SK-N-SH (cell line): ENCODE measurements around the gene FANCI.

Experiments used
- GABPA ChIP-seq: IDR thresholded peaks from 2 replicates; pipeline ENCODE4 v1.4.0; 2012; ENCODE audit warnings: low read depth, mild to moderate bottlenecking
- JUND ChIP-seq: IDR thresholded peaks from 2 replicates; pipeline ENCODE4 v1.4.0; 2012
- POLR2AphosphoS5 ChIP-seq: IDR thresholded peaks from 2 replicates; pipeline ENCODE4 v1.6.1; 2012; ENCODE audit warnings: low read depth, low read length
- RAD21 ChIP-seq: IDR thresholded peaks from 2 replicates; pipeline ENCODE4 v1.6.1; 2012; ENCODE audit warnings: mild to moderate bottlenecking, low read length
- RCOR1 ChIP-seq: fragments of 150-350 bp; IDR thresholded peaks from 2 replicates; pipeline ENCODE4 v1.6.1; 2017; ENCODE audit warnings: antibody characterized with exemption, low read length
- SMC3 ChIP-seq: IDR thresholded peaks from 2 replicates; pipeline ENCODE4 v1.6.1; 2012; ENCODE audit warnings: low read depth, low read length, improper control_type of control experiment
- TCF12 ChIP-seq: IDR thresholded peaks from 2 replicates; pipeline ENCODE4 v1.4.0; 2012
- YY1 ChIP-seq: IDR thresholded peaks from 2 replicates; pipeline ENCODE4 v1.4.0; 2012; ENCODE audit warnings: low read depth, mild to moderate bottlenecking
- TF ChIP-seq, protein P1 (sequence below): fragments of 200-600 bp; sonication (generic); IDR thresholded peaks from 2 replicates; pipeline ENCODE4 v1.6.1; 2017; ENCODE audit warnings: antibody characterized with exemption, mild to moderate bottlenecking, moderate library complexity
- TF ChIP-seq, protein P2 (sequence below): IDR thresholded peaks from 2 replicates; pipeline ENCODE4 v1.4.0; 2012; ENCODE audit warnings: low read depth
- TF ChIP-seq, protein P3 (sequence below): fragments of 150-350 bp; IDR thresholded peaks from 2 replicates; pipeline ENCODE4 v1.6.1; 2017; ENCODE audit warnings: antibody characterized with exemption, low read length, low read depth, borderline replicate concordance
- TF ChIP-seq, protein P4 (sequence below): IDR thresholded peaks from 2 replicates; pipeline ENCODE4 v1.4.0; 2012; ENCODE audit warnings: low read depth, borderline replicate concordance
- TF ChIP-seq, protein P5 (sequence below): IDR thresholded peaks from 2 replicates; pipeline ENCODE4 v1.6.1; 2012; ENCODE audit warnings: mild to moderate bottlenecking, low read depth, low read length, moderate library complexity
- TF ChIP-seq, protein P6 (sequence below): fragments of 150-350 bp; IDR thresholded peaks from 2 replicates; pipeline ENCODE4 v1.6.1; 2016; ENCODE audit warnings: mild to moderate bottlenecking, low read depth, low read length

DNA sequence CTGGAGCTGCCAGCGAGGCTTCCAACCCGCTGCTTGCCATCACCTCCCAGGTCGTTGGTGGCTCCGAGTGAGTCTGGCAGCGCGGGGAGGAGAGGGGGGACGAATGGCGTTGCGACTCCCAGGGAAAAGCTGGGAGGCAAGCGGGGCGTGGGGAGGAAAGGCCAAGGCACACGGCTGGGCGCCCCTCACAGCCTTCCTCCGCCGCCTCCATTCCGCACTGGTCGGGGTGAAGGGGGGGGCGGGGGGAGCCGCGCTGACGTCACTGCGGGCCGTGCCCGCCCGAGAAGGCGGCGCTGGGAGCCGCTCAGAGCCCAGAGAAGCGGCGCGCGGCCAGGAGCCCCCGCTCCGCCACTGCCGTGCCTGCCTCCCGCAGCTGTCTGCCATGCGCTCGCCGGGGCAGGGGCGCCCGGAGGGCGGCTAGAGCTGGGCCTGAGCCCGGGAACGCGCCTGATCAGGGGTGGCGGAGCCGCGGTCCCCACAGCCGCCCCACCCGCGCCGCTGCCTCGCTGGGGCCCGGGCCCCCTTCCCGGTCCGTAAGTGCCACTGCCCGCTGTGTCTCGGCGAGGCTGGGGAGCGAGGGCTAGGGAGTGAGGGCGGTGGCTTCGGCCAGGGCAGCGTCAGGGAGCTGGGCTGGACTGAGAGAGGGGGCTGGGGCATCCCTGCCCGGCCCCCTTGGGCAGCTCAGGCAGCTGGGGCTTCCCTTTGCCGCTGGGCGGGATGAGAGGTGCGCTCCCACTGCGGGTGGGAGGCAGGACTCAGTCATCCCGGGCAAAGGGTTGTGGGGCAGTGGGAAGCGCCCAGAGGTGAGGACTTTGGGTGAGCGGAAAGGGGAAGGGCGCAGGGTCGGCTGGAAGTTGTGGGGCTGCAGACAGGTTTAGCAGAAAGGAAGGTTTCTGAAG lies 118.7 kb downstream of the FANCI start:
- no peak for TF ChIP-seq RAD21
- TF ChIP-seq TCF12 = no peak
- TF ChIP-seq, protein P1, sequence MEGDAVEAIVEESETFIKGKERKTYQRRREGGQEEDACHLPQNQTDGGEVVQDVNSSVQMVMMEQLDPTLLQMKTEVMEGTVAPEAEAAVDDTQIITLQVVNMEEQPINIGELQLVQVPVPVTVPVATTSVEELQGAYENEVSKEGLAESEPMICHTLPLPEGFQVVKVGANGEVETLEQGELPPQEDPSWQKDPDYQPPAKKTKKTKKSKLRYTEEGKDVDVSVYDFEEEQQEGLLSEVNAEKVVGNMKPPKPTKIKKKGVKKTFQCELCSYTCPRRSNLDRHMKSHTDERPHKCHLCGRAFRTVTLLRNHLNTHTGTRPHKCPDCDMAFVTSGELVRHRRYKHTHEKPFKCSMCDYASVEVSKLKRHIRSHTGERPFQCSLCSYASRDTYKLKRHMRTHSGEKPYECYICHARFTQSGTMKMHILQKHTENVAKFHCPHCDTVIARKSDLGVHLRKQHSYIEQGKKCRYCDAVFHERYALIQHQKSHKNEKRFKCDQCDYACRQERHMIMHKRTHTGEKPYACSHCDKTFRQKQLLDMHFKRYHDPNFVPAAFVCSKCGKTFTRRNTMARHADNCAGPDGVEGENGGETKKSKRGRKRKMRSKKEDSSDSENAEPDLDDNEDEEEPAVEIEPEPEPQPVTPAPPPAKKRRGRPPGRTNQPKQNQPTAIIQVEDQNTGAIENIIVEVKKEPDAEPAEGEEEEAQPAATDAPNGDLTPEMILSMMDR = no peak
- TF ChIP-seq, protein P2, sequence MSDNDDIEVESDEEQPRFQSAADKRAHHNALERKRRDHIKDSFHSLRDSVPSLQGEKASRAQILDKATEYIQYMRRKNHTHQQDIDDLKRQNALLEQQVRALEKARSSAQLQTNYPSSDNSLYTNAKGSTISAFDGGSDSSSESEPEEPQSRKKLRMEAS = no peak
- no peak for TF ChIP-seq JUND
- TF ChIP-seq, protein P3, sequence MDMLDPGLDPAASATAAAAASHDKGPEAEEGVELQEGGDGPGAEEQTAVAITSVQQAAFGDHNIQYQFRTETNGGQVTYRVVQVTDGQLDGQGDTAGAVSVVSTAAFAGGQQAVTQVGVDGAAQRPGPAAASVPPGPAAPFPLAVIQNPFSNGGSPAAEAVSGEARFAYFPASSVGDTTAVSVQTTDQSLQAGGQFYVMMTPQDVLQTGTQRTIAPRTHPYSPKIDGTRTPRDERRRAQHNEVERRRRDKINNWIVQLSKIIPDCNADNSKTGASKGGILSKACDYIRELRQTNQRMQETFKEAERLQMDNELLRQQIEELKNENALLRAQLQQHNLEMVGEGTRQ = no peak
- TF ChIP-seq, protein P4, sequence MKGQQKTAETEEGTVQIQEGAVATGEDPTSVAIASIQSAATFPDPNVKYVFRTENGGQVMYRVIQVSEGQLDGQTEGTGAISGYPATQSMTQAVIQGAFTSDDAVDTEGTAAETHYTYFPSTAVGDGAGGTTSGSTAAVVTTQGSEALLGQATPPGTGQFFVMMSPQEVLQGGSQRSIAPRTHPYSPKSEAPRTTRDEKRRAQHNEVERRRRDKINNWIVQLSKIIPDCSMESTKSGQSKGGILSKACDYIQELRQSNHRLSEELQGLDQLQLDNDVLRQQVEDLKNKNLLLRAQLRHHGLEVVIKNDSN = no peak
- TF ChIP-seq GABPA = no peak
- TF ChIP-seq POLR2AphosphoS5 = no peak
- no peak for TF ChIP-seq RCOR1
- TF ChIP-seq SMC3 = no peak
- TF ChIP-seq YY1 = no peak
- TF ChIP-seq, protein P5, sequence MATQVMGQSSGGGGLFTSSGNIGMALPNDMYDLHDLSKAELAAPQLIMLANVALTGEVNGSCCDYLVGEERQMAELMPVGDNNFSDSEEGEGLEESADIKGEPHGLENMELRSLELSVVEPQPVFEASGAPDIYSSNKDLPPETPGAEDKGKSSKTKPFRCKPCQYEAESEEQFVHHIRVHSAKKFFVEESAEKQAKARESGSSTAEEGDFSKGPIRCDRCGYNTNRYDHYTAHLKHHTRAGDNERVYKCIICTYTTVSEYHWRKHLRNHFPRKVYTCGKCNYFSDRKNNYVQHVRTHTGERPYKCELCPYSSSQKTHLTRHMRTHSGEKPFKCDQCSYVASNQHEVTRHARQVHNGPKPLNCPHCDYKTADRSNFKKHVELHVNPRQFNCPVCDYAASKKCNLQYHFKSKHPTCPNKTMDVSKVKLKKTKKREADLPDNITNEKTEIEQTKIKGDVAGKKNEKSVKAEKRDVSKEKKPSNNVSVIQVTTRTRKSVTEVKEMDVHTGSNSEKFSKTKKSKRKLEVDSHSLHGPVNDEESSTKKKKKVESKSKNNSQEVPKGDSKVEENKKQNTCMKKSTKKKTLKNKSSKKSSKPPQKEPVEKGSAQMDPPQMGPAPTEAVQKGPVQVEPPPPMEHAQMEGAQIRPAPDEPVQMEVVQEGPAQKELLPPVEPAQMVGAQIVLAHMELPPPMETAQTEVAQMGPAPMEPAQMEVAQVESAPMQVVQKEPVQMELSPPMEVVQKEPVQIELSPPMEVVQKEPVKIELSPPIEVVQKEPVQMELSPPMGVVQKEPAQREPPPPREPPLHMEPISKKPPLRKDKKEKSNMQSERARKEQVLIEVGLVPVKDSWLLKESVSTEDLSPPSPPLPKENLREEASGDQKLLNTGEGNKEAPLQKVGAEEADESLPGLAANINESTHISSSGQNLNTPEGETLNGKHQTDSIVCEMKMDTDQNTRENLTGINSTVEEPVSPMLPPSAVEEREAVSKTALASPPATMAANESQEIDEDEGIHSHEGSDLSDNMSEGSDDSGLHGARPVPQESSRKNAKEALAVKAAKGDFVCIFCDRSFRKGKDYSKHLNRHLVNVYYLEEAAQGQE = 0 out of 2 replicates have a peak, but pooled peaks have one; percentile 9
- TF ChIP-seq, protein P6, sequence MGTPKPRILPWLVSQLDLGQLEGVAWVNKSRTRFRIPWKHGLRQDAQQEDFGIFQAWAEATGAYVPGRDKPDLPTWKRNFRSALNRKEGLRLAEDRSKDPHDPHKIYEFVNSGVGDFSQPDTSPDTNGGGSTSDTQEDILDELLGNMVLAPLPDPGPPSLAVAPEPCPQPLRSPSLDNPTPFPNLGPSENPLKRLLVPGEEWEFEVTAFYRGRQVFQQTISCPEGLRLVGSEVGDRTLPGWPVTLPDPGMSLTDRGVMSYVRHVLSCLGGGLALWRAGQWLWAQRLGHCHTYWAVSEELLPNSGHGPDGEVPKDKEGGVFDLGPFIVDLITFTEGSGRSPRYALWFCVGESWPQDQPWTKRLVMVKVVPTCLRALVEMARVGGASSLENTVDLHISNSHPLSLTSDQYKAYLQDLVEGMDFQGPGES = no peak
